Measurements from ENCODE around the gene FLRT1.

The FLRT1 gene

GRCh38 chr11:63999349-64000025, 36.2 kb upstream of the FLRT1 start:
- peaks cover 4% of the 10 kb centered on the region for H3K4me1 ChIP-seq (ENCODE audit: control insufficient read depth, insufficient read depth, low read length)
- no peaks in the 10 kb centered on the region for H3K9me3 ChIP-seq (replicated peaks; ENCODE audit: low read length)
- H3K27me3 ChIP-seq (ENCODE audit: control insufficient read depth, insufficient read depth, low read length), result no peaks in the 10 kb centered on the region
- H3K4me3 ChIP-seq (ENCODE audit: low read length), result no peak overlapping the region
- H3K9ac ChIP-seq (ENCODE audit: low read depth, low read length), result no peak overlapping the region
- H3K4me2 ChIP-seq (ENCODE audit: low read length), result no peak overlapping the region
- H3K36me3 ChIP-seq (ENCODE audit: insufficient read depth, low read length), result peaks cover 37% of the 10 kb centered on the region

- H3K36me3 ChIP-seq (ENCODE audit: insufficient read depth, low read length), result peaks cover 32% of the 10 kb centered on the region
- H3K27me3 ChIP-seq (ENCODE audit: control insufficient read depth, insufficient read depth, low read length), result no peaks in the 10 kb centered on the region
- H3K9me3 ChIP-seq (replicated peaks; ENCODE audit: low read length), result no peaks in the 10 kb centered on the region
- no peak overlapping the region for H3K4me3 ChIP-seq (ENCODE audit: low read length)
- H3K9ac ChIP-seq (ENCODE audit: low read depth, low read length), result no peak overlapping the region
- H3K4me2 ChIP-seq (ENCODE audit: low read length), result no peak overlapping the region
- peaks cover 4% of the 10 kb centered on the region for H3K4me1 ChIP-seq (ENCODE audit: control insufficient read depth, insufficient read depth, low read length)
Measured at GRCh38 chr11:64000026-64000739, 35.5 kb upstream of the FLRT1 start.

- Histone ChIP-seq H3K9ac (ENCODE audit: low read depth, low read length) (no peak overlapping the region), H3K27me3 (ENCODE audit: control insufficient read depth, insufficient read depth, low read length) (no peaks in the 10 kb centered on the region), H3K36me3 (ENCODE audit: insufficient read depth, low read length) (peaks cover 32% of the 10 kb centered on the region), H3K4me1 (ENCODE audit: control insufficient read depth, insufficient read depth, low read length) (peaks cover 4% of the 10 kb centered on the region), H3K4me2 (ENCODE audit: low read length) (no peak overlapping the region), H3K9me3 (replicated peaks; ENCODE audit: low read length) (no peaks in the 10 kb centered on the region), H3K4me3 (ENCODE audit: low read length) (no peak overlapping the region)
Measured at GRCh38 chr11:64000740-64001483, 34.8 kb upstream of the FLRT1 start.

- Histone ChIP-seq H3K36me3 (ENCODE audit: insufficient read depth, low read length) (peaks cover 26% of the 10 kb centered on the region), H3K9me3 (replicated peaks; ENCODE audit: low read length) (no peaks in the 10 kb centered on the region), H3K4me2 (ENCODE audit: low read length) (no peak overlapping the region), H3K9ac (ENCODE audit: low read depth, low read length) (no peak overlapping the region), H3K4me1 (ENCODE audit: control insufficient read depth, insufficient read depth, low read length) (peaks cover 6% of the 10 kb centered on the region), H3K4me3 (ENCODE audit: low read length) (no peak overlapping the region), H3K27me3 (ENCODE audit: control insufficient read depth, insufficient read depth, low read length) (no peaks in the 10 kb centered on the region)
Measured at GRCh38 chr11:64001484-64002420, 34.0 kb upstream of the FLRT1 start.

- Histone ChIP-seq H3K9me3 (replicated peaks; ENCODE audit: low read length) (no peaks in the 10 kb centered on the region), H3K4me1 (ENCODE audit: control insufficient read depth, insufficient read depth, low read length) (peaks cover 20% of the 10 kb centered on the region), H3K27me3 (ENCODE audit: control insufficient read depth, insufficient read depth, low read length) (no peaks in the 10 kb centered on the region), H3K36me3 (ENCODE audit: insufficient read depth, low read length) (peaks cover 7% of the 10 kb centered on the region), H3K4me2 (ENCODE audit: low read length) (no peak overlapping the region), H3K4me3 (ENCODE audit: low read length) (no peak overlapping the region), H3K9ac (ENCODE audit: low read depth, low read length) (no peak overlapping the region)
Measured at GRCh38 chr11:64003807-64004589, 31.7 kb upstream of the FLRT1 start.

GRCh38 chr11:64004590-64004984, 31.1 kb upstream of the FLRT1 start:
- Histone ChIP-seq H3K4me2 (ENCODE audit: low read length) (no peak overlapping the region), H3K4me1 (ENCODE audit: control insufficient read depth, insufficient read depth, low read length) (peaks cover 20% of the 10 kb centered on the region), H3K27me3 (ENCODE audit: control insufficient read depth, insufficient read depth, low read length) (no peaks in the 10 kb centered on the region), H3K4me3 (ENCODE audit: low read length) (no peak overlapping the region), H3K36me3 (ENCODE audit: insufficient read depth, low read length) (peaks cover 7% of the 10 kb centered on the region), H3K9me3 (replicated peaks; ENCODE audit: low read length) (no peaks in the 10 kb centered on the region), H3K9ac (ENCODE audit: low read depth, low read length) (no peak overlapping the region)

GRCh38 chr11:64005691-64006090, 30.0 kb upstream of the FLRT1 start:
- Histone ChIP-seq H3K4me2 (ENCODE audit: low read length) (no peak overlapping the region), H3K36me3 (ENCODE audit: insufficient read depth, low read length) (peaks cover 7% of the 10 kb centered on the region), H3K4me3 (ENCODE audit: low read length) (no peak overlapping the region), H3K9ac (ENCODE audit: low read depth, low read length) (no peak overlapping the region), H3K9me3 (replicated peaks; ENCODE audit: low read length) (no peaks in the 10 kb centered on the region), H3K27me3 (ENCODE audit: control insufficient read depth, insufficient read depth, low read length) (no peaks in the 10 kb centered on the region), H3K4me1 (ENCODE audit: control insufficient read depth, insufficient read depth, low read length) (peaks cover 20% of the 10 kb centered on the region)

GRCh38 chr11:64006398-64006797, 29.3 kb upstream of the FLRT1 start:
- no peak overlapping the region for H3K9ac ChIP-seq (ENCODE audit: low read depth, low read length)
- H3K9me3 ChIP-seq (replicated peaks; ENCODE audit: low read length), result no peaks in the 10 kb centered on the region
- no peak overlapping the region for H3K4me2 ChIP-seq (ENCODE audit: low read length)
- peaks cover 4% of the 10 kb centered on the region for H3K36me3 ChIP-seq (ENCODE audit: insufficient read depth, low read length)
- peaks cover 20% of the 10 kb centered on the region for H3K4me1 ChIP-seq (ENCODE audit: control insufficient read depth, insufficient read depth, low read length)
- no peaks in the 10 kb centered on the region for H3K27me3 ChIP-seq (ENCODE audit: control insufficient read depth, insufficient read depth, low read length)
- H3K4me3 ChIP-seq (ENCODE audit: low read length), result no peak overlapping the region

- Histone ChIP-seq H3K27me3 (ENCODE audit: control insufficient read depth, insufficient read depth, low read length) (no peaks in the 10 kb centered on the region), H3K9ac (ENCODE audit: low read depth, low read length) (peak overlapping the region; percentile 4), H3K4me3 (ENCODE audit: low read length) (peak overlapping the region; percentile 47), H3K4me2 (ENCODE audit: low read length) (peak overlapping the region; percentile 77), H3K9me3 (replicated peaks; ENCODE audit: low read length) (no peaks in the 10 kb centered on the region), H3K4me1 (ENCODE audit: control insufficient read depth, insufficient read depth, low read length) (peaks cover 15% of the 10 kb centered on the region), H3K36me3 (ENCODE audit: insufficient read depth, low read length) (no peaks in the 10 kb centered on the region)
Measured at GRCh38 chr11:64007160-64007628, 28.5 kb upstream of the FLRT1 start.

GRCh38 chr11:64007629-64008282, 28.0 kb upstream of the FLRT1 start:
- H3K4me2 ChIP-seq (ENCODE audit: low read length), result peak overlapping the region; percentile 77
- H3K4me1 ChIP-seq (ENCODE audit: control insufficient read depth, insufficient read depth, low read length), result peaks cover 15% of the 10 kb centered on the region
- H3K9ac ChIP-seq (ENCODE audit: low read depth, low read length), result peak overlapping the region; percentile 4
- peak overlapping the region; percentile 47 for H3K4me3 ChIP-seq (ENCODE audit: low read length)
- H3K27me3 ChIP-seq (ENCODE audit: control insufficient read depth, insufficient read depth, low read length), result no peaks in the 10 kb centered on the region
- H3K9me3 ChIP-seq (replicated peaks; ENCODE audit: low read length), result no peaks in the 10 kb centered on the region
- H3K36me3 ChIP-seq (ENCODE audit: insufficient read depth, low read length), result no peaks in the 10 kb centered on the region

All from skeletal muscle satellite cell (primary cell).